IPS DF 19.7 (cell line): ENCODE data around the gene PCDHGC3.

ENCODE experiments used
- DNase-seq: peaks from one replicate; pipeline ENCODE4 v3.0.0-alpha.2; 2013; ENCODE audit warnings: low read depth, low spot score

Gene PCDHGC3

DNA sequence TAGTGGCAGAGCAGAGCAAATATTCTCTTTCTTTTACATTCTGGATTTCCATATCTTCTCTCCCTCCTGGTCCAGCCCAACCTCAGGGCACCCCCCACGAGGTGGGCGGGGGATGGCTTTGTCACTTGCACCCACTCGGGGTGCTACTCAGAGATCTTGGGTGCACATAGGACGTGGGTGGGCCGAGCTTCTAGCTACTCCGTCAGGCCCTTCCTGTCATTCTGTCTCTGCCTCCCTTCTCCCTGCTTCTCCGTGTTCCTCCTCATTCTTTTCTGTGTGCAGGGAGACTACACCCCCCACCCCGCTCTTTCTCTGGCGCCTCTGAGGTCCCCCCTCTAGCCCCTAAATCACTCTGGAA lies 32.7 kb downstream of the PCDHGC3 start:
- no peak for DNase-seq

DNA sequence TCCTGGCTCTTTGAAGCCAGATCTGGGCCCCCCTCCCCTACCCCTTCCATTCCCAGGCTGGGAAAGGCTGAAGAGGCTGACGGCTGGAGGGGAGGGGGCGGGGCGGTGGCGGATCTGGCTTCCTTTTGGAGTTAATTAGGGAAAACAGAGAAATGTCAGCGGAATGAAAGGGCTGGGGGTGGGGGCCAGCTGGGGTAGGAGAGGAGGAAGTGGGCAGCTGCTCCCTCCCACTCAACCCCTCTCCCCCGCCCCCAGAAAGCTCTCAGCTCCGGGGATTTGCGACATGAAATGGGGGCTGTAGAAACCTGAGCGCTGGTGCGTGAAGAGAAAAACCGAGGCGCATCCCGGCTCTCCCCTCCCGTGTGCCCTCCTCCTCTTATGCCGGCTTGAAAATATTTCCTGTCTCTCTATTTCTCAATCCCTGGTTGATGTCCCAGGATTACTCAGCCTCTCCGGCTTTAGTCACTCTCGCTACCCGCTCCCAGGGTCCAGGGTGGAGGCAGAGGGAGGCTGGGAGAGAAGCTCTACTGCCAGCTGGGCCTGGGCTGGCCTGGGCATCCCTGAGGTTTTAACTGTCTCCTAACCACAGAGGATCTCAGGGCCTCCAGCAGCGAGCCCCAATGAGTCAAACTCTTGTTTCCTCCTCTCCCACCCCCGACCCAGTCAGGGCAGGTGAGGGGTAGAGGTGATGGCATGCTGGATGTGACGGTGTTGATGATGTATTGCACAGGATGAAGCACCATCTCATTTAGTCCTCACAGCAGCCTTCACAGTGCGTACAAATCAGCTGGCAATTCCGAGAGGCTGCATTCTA lies 33.2 kb downstream of the PCDHGC3 start:
- no peak for DNase-seq

DNA sequence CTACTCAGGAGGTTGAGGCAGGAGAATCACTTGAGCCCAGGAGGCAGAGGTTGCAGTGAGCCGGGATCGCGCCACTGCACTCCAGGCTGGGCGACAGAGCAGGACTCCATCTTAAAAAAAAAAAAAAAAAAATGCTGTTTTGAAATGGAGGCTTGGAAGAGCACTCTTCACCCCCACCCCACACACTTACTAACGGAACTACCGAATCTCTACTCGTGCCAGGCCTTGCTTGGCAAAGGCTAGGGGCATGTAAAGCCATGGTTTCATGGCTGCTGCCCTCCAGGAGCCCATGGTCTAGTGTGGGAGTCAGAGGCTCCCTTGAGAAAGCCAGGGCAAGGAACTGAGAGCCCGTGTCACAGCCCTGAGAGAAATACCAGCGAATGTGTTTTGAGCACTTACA lies 34.4 kb downstream of the PCDHGC3 start:
- no peak for DNase-seq

DNA sequence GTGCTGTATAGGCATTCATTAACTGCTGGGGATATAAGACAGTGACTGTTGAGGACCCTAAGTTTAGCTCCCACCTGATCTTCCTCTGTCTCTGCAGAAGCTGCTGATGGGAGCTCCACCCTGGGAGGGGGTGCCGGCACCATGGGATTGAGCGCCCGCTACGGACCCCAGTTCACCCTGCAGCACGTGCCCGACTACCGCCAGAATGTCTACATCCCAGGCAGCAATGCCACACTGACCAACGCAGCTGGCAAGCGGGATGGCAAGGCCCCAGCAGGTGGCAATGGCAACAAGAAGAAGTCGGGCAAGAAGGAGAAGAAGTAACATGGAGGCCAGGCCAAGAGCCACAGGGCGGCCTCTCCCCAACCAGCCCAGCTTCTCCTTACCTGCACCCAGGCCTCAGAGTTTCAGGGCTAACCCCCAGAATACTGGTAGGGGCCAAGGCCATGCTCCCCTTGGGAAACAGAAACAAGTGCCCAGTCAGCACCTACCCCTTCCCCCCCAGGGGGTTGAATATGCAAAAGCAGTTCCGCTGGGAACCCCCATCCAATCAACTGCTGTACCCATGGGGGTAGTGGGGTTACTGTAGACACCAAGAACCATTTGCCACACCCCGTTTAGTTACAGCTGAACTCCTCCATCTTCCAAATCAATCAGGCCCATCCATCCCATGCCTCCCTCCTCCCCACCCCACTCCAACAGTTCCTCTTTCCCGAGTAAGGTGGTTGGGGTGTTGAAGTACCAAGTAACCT lies 35.3 kb downstream of the PCDHGC3 start:
- DNase-seq: no peak

DNA sequence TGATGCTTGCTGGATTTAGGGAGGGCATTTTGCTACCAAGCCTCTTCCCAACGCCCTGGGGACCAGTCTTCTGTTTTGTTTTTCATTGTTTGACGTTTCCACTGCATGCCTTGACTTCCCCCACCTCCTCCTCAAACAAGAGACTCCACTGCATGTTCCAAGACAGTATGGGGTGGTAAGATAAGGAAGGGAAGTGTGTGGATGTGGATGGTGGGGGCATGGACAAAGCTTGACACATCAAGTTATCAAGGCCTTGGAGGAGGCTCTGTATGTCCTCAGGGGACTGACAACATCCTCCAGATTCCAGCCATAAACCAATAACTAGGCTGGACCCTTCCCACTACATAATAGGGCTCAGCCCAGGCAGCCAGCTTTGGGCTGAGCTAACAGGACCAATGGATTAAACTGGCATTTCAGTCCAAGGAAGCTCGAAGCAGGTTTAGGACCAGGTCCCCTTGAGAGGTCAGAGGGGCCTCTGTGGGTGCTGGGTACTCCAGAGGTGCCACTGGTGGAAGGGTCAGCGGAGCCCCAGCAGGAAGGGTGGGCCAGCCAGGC lies 36.1 kb downstream of the PCDHGC3 start:
- DNase-seq: no peak

DNA sequence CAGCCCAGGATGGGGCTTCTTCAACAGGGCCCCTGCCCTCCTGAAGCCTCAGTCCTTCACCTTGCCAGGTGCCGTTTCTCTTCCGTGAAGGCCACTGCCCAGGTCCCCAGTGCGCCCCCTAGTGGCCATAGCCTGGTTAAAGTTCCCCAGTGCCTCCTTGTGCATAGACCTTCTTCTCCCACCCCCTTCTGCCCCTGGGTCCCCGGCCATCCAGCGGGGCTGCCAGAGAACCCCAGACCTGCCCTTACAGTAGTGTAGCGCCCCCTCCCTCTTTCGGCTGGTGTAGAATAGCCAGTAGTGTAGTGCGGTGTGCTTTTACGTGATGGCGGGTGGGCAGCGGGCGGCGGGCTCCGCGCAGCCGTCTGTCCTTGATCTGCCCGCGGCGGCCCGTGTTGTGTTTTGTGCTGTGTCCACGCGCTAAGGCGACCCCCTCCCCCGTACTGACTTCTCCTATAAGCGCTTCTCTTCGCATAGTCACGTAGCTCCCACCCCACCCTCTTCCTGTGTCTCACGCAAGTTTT lies 36.7 kb downstream of the PCDHGC3 start:
- DNase-seq: peak; percentile 83

DNA sequence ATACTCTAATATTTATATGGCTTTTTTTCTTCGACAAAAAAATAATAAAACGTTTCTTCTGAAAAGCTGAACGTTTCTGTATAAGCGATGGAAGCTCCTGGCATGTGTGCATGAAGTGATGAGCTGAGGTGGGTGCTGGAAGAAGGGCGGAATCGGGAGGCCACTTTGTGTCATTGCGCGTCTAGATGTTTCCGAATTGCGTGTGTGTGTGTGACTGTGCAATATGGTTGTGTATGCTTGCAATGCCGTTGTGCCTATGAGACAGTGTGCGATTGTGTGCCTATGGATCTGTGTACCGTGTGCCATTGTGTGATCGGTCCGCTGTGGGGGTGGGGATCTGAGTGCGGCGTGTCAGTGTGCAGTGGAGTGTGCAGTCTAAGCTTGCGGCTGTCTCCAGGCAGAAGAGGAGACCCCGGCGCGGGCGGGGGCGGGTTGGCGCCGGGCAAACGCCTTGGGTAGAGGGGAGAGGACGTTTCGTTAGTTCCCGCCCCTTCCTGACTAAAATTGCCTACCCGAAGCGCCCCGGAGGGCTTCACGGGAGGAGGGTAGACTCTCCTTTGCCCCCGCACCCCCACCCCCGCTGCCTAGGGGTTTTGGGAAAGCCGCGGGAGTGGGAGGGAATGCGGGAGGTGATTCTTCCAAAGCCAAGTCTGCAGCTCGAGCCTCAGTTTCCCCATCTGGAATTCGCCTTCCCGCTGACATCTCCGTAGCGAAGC lies 37.3 kb downstream of the PCDHGC3 start:
- DNase-seq: no peak

DNA sequence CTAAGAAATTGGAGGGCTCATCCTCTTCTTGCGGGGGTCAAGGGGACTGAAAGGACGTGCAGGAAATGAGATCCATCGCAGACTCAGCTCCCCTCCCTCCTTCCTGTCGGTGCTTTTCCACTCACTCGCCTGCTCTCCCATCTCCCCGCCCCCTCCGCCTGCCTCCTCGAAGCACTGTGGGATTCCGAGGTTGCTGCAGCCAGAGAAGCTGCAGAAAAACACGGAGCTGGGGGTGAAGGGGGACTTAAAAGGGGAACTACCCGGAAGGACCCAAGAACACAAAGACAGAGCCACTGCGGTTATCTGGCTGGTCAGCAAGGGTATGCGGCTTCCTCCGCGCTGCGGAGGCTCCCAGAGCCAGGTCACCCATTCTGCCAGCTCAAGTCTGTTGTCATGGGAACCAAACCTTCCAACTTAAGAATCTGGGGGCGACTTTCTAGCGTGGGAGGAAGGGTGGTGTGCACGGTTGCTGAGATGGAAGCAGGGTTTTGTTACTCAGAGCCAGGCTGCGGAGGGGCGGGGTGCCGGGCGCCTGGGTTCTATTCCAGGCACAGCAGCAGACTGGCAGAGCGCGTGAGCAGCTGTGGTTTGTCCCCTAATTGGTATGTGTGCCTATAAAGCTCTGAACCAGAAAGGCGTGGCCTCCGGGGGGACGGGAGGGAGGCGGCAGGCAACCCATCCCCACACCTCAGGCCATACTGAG lies 38.0 kb downstream of the PCDHGC3 start:
- no peak for DNase-seq

DNA sequence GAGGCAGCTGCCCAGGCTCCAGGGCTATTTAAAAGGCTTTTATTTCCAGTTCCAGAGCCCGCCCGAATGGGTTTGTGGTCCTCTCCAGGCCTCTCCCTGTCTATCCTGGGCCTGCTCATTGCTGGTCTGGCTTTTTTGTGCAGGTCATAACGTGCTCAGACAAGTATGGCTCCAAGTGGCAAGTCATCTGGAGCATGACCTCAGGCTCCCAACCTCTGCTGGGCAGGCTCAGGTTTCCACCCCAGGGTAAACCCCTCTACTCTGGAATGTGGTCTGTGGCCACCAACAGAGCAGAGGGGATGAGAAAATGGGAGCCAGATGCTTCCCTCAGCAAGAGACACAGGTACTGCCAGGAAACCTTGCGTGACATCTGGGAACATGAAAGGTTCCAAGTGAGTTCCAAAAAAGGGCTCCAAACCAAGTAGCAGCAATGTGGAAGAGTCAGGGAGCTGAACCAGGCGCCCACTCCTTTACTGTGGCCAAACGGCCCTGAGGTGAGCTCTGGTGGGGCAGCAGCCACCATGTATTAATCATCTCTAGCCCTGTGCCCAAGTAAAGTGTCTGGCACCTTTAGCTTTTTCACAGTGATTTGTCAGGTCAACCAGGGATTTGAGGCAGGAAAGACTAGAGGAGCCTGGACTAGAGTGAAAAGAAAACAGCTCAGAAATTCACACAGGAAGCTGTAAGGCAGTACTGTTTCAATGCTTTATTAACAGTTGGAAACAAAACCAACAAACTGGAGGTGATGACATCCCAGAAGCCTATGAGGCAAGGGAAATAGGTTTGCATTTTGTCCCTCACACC lies 38.8 kb downstream of the PCDHGC3 start:
- no peak for DNase-seq

DNA sequence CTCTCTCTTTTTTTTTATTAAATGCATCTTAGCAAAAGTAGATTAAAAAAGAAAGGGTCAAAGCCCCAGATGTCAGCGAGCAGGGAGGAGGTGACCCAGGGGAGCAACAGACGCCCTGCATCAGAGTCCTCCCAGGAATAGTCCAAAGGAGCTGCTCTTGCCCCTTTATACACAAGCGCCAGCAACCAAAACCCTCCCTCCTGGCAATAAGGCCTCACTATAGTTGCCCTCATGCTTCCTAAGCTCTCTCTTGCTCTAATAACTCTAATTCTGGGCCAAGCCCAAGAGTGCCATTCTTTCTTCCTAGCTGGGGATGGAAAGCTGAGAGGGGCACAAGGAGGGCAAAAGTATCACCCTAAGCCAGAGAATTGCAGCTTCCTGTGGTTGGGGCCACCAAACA lies 39.4 kb downstream of the PCDHGC3 start:
- DNase-seq: no peak

DNA sequence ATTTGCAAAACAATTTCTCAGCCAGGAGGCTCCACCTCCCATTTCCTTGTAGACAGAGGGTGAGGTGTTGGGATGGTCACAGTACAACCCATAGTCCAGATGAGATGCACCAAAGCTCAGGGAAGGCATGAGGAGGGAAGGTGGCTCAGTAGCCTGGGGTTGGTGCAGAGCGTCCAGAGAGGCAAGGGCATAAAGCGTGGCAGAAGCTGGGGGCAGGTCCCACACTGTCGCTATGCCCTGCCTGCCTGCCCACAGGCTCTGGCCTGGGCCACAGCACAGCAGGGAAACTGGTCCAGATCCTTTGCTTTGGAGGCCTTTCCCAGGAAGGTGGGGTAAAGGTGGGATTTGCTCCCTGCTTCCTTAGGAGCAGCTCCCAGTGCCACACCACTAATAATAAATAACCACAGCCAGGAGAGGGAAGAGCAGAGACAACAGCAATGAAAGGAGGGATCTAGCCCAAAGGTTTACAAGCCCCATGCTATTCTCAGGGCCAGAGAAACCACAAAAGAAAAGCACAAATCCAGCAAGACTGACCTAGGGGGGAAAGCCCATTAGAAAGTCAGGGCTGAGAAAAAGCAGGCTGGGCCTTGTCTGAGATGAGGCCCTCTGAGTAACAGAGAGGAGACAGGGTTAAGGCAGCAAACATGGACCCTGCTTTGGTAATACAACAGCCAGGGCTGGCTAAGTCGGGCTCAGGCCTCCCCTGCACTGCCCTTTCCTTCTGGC lies 40.3 kb downstream of the PCDHGC3 start:
- DNase-seq: no peak

DNA sequence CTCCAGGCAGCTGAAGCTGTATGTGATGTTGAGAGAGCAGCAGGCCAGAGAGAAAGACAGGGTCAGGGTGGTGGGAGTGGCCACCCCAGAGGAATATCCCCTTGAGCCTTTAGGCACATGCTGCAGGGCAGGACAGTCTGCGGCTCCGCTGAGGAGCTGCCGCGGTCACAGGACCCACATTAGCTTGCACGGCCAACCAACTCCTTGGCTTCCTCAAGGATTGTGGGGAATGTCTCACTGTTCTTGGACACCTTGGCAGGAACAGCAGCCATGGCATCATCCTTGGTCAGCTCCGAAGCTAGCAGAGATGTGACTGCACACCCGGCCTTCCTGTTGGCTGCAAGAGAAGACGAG lies 40.9 kb downstream of the PCDHGC3 start:
- DNase-seq: no peak

DNA sequence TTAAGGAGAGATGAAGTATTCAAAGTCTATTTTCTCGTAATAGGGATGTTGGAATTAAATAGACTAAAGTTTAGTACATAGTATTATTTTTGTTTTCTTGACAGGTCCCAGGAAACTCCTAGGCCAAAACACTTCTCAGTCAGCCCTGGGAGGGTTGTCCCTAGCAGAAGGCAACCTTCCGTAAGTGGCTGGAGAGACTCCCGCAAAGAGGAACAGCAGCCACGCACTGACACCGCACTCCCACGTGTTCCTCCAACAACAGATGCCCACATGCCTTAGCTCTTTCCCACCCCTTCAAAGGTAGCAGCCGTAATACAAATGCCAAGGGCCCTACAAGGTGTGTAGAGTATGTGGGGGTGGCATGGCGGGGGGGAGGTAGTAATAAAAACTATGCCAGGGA lies 41.5 kb downstream of the PCDHGC3 start:
- no peak for DNase-seq

DNA sequence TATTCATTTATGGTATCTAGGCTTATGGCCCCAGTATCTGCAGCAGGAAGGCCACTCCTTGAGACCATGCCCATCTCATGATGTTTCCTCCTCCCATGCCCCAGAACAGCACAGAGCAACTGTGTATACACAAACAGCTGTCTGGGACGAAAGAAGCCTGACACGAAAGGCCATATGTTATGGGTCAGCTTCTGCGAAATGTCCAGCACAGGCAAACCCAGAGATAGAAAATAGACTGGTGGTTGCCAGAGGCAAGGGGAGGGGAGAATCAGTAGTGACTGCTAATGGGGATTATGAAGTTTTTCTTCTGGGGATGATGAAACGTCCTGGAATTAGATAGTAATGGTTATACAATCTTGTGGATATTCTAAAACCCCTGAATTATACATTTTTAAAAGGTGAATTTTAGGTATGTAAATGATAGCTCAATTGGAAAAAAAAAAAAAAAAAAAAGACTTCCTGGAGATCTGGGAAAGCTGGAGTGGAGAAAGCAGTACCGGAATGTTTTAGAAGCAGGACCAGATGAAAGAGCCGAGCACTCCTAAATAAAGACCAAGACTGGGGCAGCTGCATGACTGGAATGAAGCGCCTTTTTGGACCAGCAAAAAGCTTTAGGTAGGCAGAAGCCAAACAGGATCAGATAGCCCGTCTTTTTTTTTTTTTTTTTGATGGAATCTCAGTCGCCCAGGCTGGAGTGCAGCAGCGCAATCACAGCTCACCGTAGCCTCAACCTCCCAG lies 42.3 kb downstream of the PCDHGC3 start:
- DNase-seq: no peak

DNA sequence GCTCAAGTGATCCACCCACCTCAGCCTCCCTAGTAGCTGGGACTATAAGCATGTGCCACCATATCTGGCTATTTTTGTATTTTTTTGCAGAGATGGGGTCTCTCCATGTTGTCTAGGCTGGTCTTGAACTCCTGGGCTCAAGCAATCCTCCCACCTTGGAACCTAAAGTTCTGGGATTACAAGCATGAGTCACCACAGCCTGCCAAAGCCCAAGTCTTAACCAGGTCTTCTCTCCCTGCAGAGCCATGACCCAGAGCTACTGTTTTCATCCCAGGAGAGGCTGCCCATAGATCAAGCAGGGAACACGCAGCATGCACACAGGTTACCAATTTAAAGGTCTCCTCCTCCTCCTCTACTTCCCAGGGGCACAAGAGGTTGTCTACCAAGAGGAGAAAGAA lies 42.9 kb downstream of the PCDHGC3 start:
- DNase-seq: no peak

DNA sequence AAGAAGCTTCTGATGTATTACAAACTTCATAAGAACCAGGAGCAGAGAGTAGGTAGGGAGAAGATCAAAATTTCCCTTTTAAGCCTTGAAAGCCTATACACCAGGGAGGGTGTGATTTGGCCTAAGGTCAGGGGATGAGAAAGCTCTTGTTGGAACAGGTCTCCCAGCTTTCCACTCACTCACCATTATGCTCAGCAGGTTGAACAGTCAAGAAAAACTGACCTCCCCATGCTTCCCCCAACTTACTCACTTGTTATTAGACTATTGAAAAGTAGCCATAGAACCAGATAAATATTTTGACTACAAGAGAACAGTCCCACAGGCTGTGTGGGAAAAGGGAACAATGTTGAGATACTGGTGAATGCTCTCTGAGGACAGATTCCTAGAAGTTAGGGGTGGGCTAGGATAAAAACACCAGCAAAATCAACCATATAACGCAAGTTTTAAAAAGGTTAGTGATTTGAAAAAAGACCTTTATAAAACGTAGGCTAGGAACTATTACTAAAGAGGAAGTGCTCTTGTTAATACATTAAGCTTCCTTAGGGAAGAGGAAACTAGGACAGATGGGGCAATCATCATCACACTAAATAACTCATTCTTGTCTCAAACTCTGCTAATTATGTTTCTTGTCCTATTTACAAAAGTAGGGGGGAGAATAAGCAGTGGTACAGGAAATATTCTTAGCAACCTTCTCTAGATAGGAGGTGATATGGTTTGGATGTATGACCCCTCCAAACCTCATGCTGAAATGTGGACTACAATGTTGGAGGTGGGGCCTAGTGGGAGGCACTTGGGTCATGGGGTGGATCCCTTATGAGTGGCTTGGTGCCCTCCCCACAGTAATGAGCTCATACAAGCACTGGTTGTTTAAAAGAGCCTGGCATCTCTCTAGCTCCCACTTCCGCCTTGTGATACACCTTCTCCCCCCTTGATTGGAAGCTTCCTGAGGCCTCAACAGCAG lies 44.1 kb downstream of the PCDHGC3 start:
- DNase-seq: no peak

DNA sequence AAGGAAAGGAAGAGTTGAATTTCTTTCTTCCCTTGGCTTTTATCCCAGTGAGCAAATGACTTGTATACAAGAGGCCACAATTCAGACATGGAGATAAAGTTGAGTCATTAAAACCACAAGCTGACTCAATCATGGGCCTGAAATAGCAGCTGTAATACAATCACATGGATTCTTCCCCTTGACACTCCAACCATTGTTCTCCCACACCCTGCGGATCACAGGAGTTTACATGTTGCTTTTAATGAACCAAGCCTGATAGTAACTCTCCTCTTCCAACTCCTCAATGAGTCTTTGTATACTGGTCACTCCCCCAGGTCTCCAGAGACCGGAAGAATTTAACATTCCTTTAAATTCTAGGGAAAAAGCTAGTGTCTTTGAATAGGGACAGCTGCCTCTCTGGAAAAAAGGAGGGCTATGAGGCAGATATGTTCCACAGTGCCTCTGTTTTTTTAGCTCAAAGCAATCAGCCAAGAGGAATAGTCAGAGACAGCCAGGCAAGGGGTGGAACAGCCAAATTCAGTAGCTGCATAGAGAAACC lies 45.5 kb downstream of the PCDHGC3 start:
- no peak for DNase-seq

DNA sequence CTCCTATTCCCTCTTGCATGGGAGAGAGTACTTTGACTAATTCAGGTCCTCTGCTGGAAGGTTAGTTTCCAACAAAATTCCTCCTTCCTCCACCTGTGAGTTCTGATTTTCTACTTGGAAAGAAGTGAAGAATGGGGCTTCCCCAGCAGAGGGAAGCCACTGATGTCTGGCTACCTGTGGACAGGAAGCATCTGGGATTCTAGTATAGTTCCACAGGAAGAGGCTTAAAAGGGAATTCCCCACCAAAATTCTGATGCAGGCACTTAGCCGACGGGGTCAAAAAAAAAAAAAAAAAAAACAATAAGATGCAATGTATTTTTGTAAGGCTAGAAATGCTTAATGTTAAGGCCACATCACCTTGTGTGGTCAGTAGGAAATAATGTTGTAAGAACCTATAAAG lies 46.5 kb downstream of the PCDHGC3 start:
- no peak for DNase-seq
